DMS53 treated with DMSO at 0.1 percent for 48 hours (cell line): ENCODE data around the gene ELF4.
A peak's percentile ranks its signal among the peaks of the same experiment; 100 is the strongest.

ENCODE experiments used
- DNase-seq: peaks from one replicate; lab custom pipeline; 2025; ENCODE audit not compliant: unreplicated experiment; lab: John Stamatoyannopoulos, UW

Gene ELF4

GRCh38 chrX:130085551-130086446, 24.5 kb downstream of the ELF4 start:
- DNase-seq: no peak

GRCh38 chrX:130084631-130085237, 25.6 kb downstream of the ELF4 start:
- no peak for DNase-seq

GRCh38 chrX:130083656-130084382, 26.5 kb downstream of the ELF4 start:
- DNase-seq: no peak

GRCh38 chrX:130083107-130083490, 27.2 kb downstream of the ELF4 start:
- no peak for DNase-seq

GRCh38 chrX:130082244-130083106, 27.8 kb downstream of the ELF4 start:
- DNase-seq: no peak

- no peak for DNase-seq
Measured at GRCh38 chrX:130081421-130082045, 28.8 kb downstream of the ELF4 start.

GRCh38 chrX:130080791-130081367, 29.4 kb downstream of the ELF4 start:
- DNase-seq: no peak

GRCh38 chrX:130079824-130080406, 30.4 kb downstream of the ELF4 start:
- peak; percentile 64 for DNase-seq

- DNase-seq: no peak
Measured at GRCh38 chrX:130075777-130076176, 34.5 kb downstream of the ELF4 start.

- DNase-seq: no peak
Measured at GRCh38 chrX:130072345-130072740, 38.0 kb downstream of the ELF4 start.

GRCh38 chrX:130071611-130072344, 38.5 kb downstream of the ELF4 start:
- DNase-seq: no peak

- DNase-seq: no peak
Measured at GRCh38 chrX:130066975-130067615, 43.2 kb downstream of the ELF4 start.

- peak; percentile 53 for DNase-seq
Measured at GRCh38 chrX:130060122-130061069, 49.9 kb downstream of the ELF4 start.

GRCh38 chrX:130058652-130059051, 51.6 kb downstream of the ELF4 start:
- no peak for DNase-seq

GRCh38 chrX:130057209-130057608, 53.1 kb downstream of the ELF4 start:
- no peak for DNase-seq

- no peak for DNase-seq
Measured at GRCh38 chrX:130055899-130056298, 54.4 kb downstream of the ELF4 start.

GRCh38 chrX:130055103-130055502, 55.2 kb downstream of the ELF4 start:
- DNase-seq: no peak
